AG20443 (cell line): ENCODE results near the gene MED14.

Experiments used
- DNase-seq: peaks from one replicate; pipeline ENCODE4 v3.0.0; 2012; ENCODE audit warnings: low spot score, mixed read lengths

MED14 gene

DNA sequence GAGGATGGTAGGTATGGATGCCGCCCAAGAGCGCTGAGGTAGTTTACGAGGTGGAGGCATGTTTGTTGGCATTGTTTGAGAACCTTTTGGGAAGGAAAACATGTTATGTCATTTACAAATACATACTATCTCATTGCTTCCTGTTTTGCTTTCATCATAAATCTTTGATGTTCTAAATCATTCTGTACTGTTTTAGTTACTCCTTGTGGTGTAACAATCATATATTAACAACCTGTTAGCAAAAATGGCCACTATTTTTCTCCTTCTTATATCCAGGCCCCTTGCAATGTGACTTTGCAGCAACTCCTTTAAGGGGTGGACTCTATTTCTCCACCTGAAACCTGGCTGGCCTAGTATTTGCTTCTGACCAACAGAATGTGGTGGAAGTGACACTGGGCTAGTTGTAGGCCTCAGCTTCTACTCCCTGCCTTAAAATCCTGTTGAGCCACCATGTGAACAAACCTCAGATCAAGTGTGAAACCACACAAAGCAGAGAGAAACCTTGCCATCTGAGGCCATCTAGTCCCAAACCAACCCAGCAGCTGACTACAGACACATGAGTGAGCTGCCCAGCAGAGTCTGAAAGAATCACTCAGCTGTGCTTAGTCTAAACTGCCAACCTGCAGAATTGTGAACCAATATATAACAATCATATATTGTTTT lies 72.1 kb downstream of the MED14 start:
- DNase-seq, result no peak

- DNase-seq, result no peak
Measured at GRCh38 chrX:40661489-40661888, 73.9 kb downstream of the MED14 start.

- no peak for DNase-seq
Measured at GRCh38 chrX:40660381-40660780, 75.0 kb downstream of the MED14 start.

GRCh38 chrX:40653535-40653934 lies 81.8 kb downstream of the MED14 start:
- no peak for DNase-seq

DNA sequence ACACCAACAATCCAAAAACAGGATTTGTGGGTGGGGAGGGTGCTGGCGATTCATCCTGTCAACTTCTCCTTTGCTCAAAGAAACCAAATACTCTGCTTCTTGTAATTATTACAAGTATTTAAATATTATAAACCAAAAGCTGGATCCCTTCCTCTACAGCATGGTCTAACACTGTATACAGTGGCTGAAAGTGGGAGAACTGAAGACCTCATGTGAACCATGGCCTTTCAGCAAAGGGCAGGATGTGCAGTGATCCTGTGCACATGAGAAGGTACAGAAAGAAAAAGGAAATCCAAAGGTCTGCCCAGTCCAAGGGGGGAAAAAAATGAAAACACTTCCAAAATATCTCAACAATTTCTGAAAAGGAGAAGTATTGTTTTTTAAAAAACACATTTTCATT lies 82.7 kb downstream of the MED14 start:
- no peak for DNase-seq

DNA sequence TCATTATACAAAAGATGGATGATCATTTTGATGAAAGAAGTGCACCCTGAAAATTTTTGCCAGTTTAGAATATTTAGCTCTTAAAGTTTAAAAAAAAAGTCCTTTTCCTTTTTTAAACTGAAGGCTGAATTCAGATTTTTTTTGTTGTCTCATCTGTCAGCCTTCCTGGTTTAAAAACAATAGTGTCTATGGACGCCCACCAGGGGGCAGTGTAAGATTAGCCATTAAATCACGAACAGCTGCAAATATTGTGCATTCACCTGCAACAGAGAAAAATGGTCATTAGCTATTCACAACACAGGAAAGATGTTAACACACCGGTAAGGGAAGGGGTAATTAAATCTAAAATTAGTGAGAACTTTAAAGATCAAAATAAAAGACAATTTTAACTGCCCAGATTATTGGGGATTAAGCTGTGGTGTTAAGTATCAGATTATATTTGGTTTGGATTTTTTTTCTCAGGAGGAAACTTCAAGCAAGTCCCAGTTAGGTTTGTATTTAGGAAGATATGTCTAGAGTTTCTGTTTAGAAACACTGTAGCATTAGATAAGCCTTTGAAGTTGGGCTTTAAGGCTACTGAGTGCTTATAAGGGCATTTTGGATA lies 83.6 kb downstream of the MED14 start:
- peak; percentile 16 for DNase-seq

DNA sequence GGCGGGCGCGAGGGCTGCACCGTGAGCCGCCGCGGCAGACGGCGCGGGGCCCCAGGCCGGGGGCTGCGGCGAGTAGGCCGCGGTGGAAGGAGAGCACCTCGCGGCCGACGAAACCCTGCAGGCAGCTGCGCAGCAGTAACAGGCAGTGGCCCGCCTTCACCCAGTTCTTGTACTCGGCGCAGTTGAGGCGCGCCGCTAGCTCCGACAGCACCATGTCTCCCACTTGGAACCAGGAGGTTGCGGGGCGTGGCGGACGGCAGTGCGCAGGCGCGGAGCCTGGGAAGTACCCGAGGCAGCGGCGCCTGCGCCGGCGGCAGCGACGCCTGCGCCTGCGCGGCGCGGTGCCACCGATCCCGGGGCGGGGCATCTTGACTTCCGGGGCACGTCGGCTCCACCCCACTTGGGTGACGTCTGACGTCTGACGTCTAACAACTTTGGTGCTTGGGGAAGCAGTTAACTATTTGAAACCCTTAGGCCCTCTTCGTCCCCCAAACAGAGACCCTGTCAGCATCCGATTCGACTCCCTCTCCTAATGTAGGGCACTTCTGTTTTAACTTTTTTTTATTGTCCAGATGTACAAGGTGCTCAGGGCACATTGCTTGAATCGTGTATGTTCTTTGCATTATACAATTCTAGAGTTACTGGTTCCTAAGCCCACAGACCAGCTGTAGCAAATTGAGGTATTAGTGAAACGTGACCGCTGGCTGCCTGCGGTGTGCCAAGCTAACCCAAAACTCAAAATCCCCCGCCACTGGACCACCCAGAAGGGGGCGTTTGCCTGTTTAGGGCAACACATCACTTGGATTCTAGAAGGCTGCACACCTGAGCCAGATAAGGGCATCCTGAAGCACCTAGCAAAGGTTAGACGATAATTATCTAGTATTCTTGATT lies 87.8 kb downstream of the MED14 start, which contains the start of gene CXorf38:
Gene CXorf38 (minus strand): TSS at position 255 of the 891 bp plus-strand sequence. CDS start 41 bp downstream, at position 214.
- peak; percentile 96 for DNase-seq

- DNase-seq, result peak; percentile 32
Measured at GRCh38 chrX:40646489-40647306, 88.6 kb downstream of the MED14 start.

DNA sequence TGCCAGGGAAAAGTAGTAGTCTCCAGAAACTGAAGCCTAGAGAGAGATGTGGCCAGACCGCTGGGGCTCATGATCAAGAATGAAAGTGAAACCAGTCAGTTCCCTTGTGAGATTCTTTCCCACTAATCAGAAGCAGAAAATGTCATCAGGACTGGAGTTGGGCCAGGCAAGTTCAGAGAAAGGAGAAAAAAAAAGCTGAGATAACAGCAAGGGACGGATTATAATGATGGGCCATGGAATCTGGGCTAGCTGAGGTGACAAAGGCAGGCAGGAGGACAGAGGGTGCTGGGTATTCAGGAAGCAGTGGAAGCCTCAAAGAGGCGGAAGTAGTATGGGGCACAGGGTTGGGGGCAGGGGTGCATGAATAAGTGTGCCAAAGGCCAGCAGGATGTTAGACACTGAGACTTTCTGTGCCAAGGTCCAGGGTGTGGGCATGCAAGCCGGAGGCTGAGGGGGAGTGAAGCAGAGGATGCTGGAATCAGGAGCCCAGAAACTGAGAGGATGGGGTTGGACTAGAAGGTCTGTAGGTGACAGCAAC lies 90.5 kb downstream of the MED14 start:
- peak; percentile 57 for DNase-seq

DNA sequence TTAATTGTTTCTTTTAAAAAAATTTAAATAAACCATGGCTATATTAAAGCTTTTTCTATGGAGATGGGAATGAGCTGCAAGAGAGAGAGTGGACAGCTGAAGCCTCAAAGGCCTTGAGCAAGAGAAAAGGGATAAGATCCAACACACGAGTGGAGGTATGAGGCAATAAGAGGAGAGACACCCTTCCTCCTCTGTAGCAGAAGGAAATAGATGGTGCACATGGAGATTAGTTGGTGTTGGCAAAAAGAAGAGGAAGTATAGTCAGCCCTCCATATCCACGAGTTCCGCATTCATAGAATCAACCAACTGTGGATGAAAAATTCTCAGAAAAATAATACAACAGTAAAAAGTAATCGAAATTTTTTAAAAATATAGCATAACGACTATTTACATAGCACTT lies 91.2 kb downstream of the MED14 start:
- peak; percentile 36 for DNase-seq

DNA sequence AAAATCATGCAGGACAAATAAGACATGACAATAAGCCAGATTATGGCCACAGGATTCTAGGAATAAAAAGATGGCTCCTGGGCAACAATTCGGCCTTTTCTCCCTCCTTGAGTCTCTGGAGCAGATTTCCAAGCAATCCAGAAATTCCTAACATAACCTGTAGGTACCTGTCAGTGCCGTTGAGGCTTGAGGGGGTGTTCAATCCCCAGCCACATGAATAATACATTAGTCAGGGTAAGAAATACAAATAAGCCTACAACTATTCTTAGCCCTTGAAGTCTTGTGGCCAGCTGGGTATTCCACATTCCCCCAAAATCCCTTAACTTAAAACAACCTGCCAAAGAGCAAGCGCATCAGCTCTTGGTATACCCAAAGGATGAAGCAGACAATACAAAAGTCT lies 97.7 kb downstream of the MED14 start:
- no peak for DNase-seq

- DNase-seq, result no peak
Measured at GRCh38 chrX:40632199-40632598, 103.1 kb downstream of the MED14 start.

DNA sequence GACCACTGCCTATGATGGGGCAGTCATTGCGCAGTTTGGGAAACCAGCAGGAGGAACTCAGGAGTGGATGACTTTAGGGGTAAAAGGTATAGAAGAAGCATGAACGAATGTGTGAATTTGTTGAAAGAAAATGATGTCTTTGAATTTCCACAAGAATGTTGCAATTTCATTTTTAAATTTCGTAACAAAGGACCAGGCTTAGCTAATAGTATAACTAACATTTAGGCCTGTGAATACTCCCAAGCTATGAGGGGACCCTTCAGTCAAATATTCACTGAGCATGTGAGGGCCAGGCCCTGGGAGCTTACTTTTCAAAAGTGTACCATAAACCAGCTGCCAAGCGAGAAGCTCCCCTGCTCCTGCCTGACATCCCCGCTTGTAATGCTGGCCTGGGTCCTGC lies 106.8 kb downstream of the MED14 start:
- DNase-seq, result no peak

DNA sequence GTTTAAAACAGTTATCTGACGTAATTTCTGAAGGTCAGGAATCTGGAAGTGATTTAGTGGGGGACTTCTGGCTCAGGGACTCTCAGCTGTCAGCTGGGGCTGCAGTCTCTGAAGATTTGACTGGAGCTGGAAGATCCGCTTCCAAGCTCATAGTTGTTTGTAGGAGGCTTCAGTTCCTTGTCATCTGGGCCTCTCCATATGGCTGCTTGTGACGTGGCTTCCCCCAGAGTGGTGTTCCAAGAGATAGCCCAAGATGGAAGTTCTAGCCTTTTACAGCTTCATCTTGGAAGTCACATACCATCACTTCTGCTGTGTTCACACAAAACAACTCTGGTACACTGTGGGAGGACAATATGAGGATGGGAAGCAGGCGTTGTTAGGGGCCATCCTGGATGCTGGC lies 110.0 kb downstream of the MED14 start:
- no peak for DNase-seq

DNA sequence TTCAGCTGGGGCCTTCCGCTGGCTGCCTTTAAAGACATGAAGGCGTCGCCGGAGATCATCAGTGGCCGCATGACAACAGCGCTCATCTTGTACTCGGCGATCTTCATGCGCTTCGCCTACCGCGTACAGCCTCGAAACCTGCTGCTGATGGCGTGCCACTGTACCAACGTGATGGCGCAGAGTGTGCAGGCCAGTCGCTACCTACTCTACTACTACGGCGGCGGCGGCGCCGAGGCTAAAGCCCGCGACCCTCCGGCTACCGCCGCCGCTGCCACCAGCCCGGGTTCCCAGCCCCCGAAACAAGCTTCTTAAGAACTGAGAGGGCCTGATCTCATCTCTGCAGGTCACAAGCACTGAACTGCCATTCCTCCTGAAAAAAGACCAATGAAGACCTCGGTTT lies 111.7 kb downstream of the MED14 start:
- DNase-seq, result no peak

DNA sequence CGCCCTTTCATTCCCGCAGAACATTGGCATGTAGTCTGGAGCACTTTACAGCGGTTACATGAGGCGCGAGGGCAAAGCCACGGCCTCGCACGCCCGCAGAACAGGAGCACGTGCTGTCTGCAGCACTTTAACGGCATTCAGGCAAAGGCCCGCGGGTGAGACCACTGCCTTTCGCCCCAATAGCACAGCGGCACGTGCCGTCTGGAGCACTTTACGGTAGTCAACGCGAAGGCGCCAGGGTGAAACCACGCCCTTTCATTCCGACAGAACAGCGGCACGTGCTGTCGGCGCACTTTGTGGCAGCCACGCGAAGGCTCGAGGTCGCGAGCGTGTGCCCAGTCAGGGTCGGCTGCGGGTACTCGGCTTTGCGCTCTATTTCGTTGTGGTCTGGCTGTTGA lies 112.2 kb downstream of the MED14 start, which contains the start of gene MPC1L:
Gene MPC1L (plus strand): TSS at position 290 of the 398 bp plus-strand sequence. CDS start 138 bp downstream, outside the sequence.
- no peak for DNase-seq

DNA sequence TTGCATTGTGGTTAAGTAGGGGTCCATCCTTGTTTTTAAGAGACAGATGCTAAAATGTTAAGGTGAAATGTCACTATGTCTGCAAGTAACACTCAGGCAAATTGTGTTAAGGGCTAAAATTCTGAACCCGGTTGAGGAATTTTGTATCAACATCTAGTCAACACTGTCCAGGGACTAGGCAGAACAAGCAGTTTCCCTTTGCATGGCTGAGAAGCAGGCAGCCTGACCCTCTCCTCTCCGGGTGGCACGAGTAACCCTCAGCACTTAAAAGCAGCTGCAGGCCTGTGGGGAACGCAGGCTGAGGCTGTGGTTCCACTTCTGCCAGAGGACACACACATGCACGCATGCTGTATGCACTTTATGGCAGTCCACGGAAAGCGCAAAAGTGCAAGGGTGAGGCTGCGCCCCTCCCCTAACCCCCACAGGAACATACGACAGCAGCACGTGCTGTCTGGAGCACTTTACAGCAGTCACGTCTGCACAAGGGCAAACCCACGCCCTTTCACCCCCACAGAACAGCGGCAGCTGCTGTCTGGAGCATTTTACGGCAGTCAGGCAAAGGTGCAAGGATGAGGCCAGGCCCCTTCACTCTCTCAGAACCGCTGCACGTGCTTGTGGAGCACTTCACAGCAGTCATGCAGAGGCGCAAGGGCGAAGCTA lies 112.7 kb downstream of the MED14 start:
- no peak for DNase-seq

DNA sequence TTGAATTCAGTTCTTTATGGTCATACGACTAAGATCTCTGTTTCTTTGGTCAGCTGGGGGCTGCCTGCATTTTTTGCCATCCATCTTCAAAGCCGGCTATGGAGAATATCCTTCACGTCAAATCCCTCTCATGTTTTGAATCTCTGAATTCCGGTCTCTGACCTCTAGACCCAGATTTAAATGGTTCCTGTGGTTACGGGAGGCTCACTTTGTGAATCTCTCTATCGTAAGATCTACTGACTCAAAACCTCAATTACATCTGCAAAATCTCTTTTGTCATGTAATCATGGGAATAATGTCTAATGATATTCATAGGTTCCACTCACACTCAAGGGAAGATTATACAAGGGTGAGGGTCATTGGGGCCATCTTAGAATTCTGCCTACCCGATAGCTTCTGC lies 117.8 kb downstream of the MED14 start:
- no peak for DNase-seq

GRCh38 chrX:40615976-40616375 lies 119.4 kb downstream of the MED14 start:
- DNase-seq, result no peak

GRCh38 chrX:40612511-40612910 lies 122.8 kb downstream of the MED14 start:
- no peak for DNase-seq

GRCh38 chrX:40607381-40607780 lies 128.0 kb downstream of the MED14 start:
- no peak for DNase-seq
